ENCODE results near the gene MYEOV. TPM values are rescaled to one million over a fixed set of nuclear protein-coding genes. Genes with fewer than 3 reads are reported as not detected.

Gene MYEOV
- total and polyA plus RNA-seq, 2 of the 8 experiments (the other 6 are each of a cell fraction or from before 2014, with no cell fraction given) = 0.44 to 0.67 TPM

GRCh38 chr11:69326622-69327219, 32.8 kb downstream of the MYEOV start:
- DNase-seq (ENCODE audit: low read depth in 1 of 2, low spot score in 2 of 2) (peak in 1 of 2 experiments; percentile 4), FAIRE-seq (no peak)
- Histone ChIP-seq H2BK5ac (ENCODE audit: low read depth, low read length) (no peak overlapping the region), H3K36me3 (ENCODE audit: control insufficient read depth in 2 of 4, insufficient read depth in 4 of 4, low read length in 3 of 4) (no peaks in the 10 kb centered on the region), H3K56ac (replicated peaks; ENCODE audit: insufficient read length, low read depth, low read length) (no peak overlapping the region), H2AK5ac (ENCODE audit: low read depth, low read length) (no peak overlapping the region), H3K23ac (ENCODE audit: insufficient read length) (no peak overlapping the region), H4K91ac (replicated peaks; ENCODE audit: insufficient read length, low read length) (no peak overlapping the region), H3K27ac (ENCODE audit: low read depth, low read length) (no peak overlapping the region), H2BK15ac (ENCODE audit: low read length) (no peak overlapping the region), H2BK20ac (ENCODE audit: low read length) (no peak overlapping the region), H4K20me1 (replicated peaks in 1 of 2; ENCODE audit: control insufficient read depth in 1 of 2, insufficient read depth in 2 of 2, low read length in 2 of 2) (peaks cover 0 to 5% of the 10 kb centered on the region in 2 experiments), H3K79me2 (ENCODE audit: control insufficient read depth in 1 of 2, insufficient read depth in 2 of 2, low read length in 2 of 2) (no peaks in the 10 kb centered on the region), H3K9me3 (ENCODE audit: insufficient read depth in 2 of 2, low read depth in 1 of 2, low read length in 1 of 2) (peaks cover 0 to 3% of the 10 kb centered on the region in 2 experiments; a peak in 2 of 4 replicates), H2AFZ (ENCODE audit: low read length) (no peak overlapping the region), H3K4ac (replicated peaks; ENCODE audit: insufficient read length, low read depth, low read length) (no peak overlapping the region), H2BK12ac (ENCODE audit: low read depth, low read length) (no peak overlapping the region), H3K9ac (replicated peaks in 1 of 4; ENCODE audit: extremely low read depth in 1 of 4, low read depth in 3 of 4, low read length in 3 of 4) (no peak overlapping the region), H3K4me1 (replicated peaks in 1 of 4; ENCODE audit: control insufficient read depth in 3 of 4, insufficient read depth in 4 of 4, low read length in 3 of 4) (no peaks in the 10 kb centered on the region), H3K4me2 (ENCODE audit: insufficient read depth in 1 of 2, low read depth in 2 of 2, low read length in 2 of 2) (no peak overlapping the region), H3K18ac (ENCODE audit: extremely low read depth, low read length) (no peak overlapping the region), H3K79me1 (ENCODE audit: low read depth, low read length) (no peaks in the 10 kb centered on the region), H3K23me2 (ENCODE audit: low read depth, low read length) (peaks cover 30% of the 10 kb centered on the region; the same call in 1 of the 2 replicates), H3K14ac (ENCODE audit: insufficient read length) (no peak overlapping the region), H4K8ac (ENCODE audit: extremely low read depth, insufficient read depth, low read length) (no peak overlapping the region), H4K5ac (ENCODE audit: insufficient read length, low read depth, low read length) (no peak overlapping the region), H3K4me3 (ENCODE audit: extremely low read depth in 1 of 4, insufficient read depth in 2 of 4, low read depth in 3 of 4, low read length in 4 of 4) (no peak overlapping the region), H3K27me3 (replicated peaks in 1 of 4; ENCODE audit: control insufficient read depth in 3 of 4, extremely low read depth in 1 of 4, insufficient read depth in 3 of 4, low read length in 3 of 4) (0 out of 7 replicates have a peak, but pooled peaks cover 0 to 2% (median 0%) of the 10 kb centered on the region in 4 experiments), H2BK120ac (replicated peaks; ENCODE audit: low read depth, low read length) (no peak overlapping the region)
- WGBS, 2 experiments (ENCODE audit: extremely low coverage in 1 of 2, insufficient coverage in 1 of 2, insufficient read length in 1 of 2, insufficient replicate concordance in 2 of 2, low coverage in 1 of 2, low lambda C conversion rate in 2 of 2, missing lambda C conversion rate in 1 of 2) = 96% methylated on average over 7 of the region's 7 CpGs; no CpG with 5 or more reads in 1 of the 2 experiments
- POLR2A ChIA-PET (ENCODE audit: partially characterized antibody) = interaction anchor here (0.6 kb wide), 1 partner anchor 310 kb away, joined by 4 read pairs; no protein-coding TSS in a partner anchor
- CTCF ChIA-PET (ENCODE audit: partially characterized antibody) = interaction anchor here (0.8 kb wide), 1 partner anchor 19 kb away, joined by 3 read pairs; no protein-coding TSS in a partner anchor
- no peak for TF ChIP-seq RBBP5 (IDR thresholded peaks at IDR 0.05; ENCODE audit: borderline replicate concordance, low read depth, low read length)
- TF ChIP-seq GABPA (IDR thresholded peaks at IDR 0.05; ENCODE audit: borderline replicate concordance, insufficient read depth, low read length) = no peak
- no peak for TF ChIP-seq TEAD4 (IDR thresholded peaks at IDR 0.05; ENCODE audit: low read depth, low read length)
- TF ChIP-seq HDAC2 (IDR thresholded peaks at IDR 0.05; ENCODE audit: borderline replicate concordance in 1 of 2, low read depth in 2 of 2, low read length in 2 of 2) = no peak
- TF ChIP-seq KDM1A (IDR thresholded peaks at IDR 0.05; ENCODE audit: borderline replicate concordance, low read length) = no peak
- TF ChIP-seq KDM4A (IDR thresholded peaks at IDR 0.05; ENCODE audit: low read depth, low read length, severe bottlenecking) = no peak
- TF ChIP-seq RAD21 (IDR thresholded peaks at IDR 0.05 in 1 of 2, conservative IDR thresholded peaks at IDR 0.05 in 1 of 2; ENCODE audit: low read depth in 2 of 2, low read length in 2 of 2) = no peak
- TF ChIP-seq EGR1 (IDR thresholded peaks at IDR 0.05; ENCODE audit: borderline replicate concordance, low read depth, low read length) = no peak
- TF ChIP-seq BCL11A (IDR thresholded peaks at IDR 0.05; ENCODE audit: low read depth in 2 of 2, low read length in 2 of 2) = no peak
- TF ChIP-seq TBP (IDR thresholded peaks at IDR 0.05; ENCODE audit: low read depth, low read length) = no peak
- TF ChIP-seq NRF1 (IDR thresholded peaks at IDR 0.05; ENCODE audit: low read depth, low read length) = no peak
- TF ChIP-seq SP1 (IDR thresholded peaks at IDR 0.05; ENCODE audit: low read depth, low read length) = no peak
- no peak for TF ChIP-seq RXRA (IDR thresholded peaks at IDR 0.05; ENCODE audit: insufficient read depth, low read depth, low read length)

Measured in H1 (cell line).